OCI-LY3 (cell line): ENCODE results near the gene SAMD4B.

Experiments used
- H2AFZ ChIP-seq: fragments of 200-600, 300-600 bp; shearing (Covaris generic); 2 replicates; pipeline ENCODE4 v1.6.0; 2014; ENCODE audit warnings: antibody characterized with exemption, low read depth, low read length
- H3K27ac ChIP-seq: fragments of 200-600, 300-600 bp; sonication (generic); 2 replicates; pipeline ENCODE4 v1.5.1; 2014; ENCODE audit warnings: mild to moderate bottlenecking, low read length, moderate library complexity, mixed read lengths
- H3K27me3 ChIP-seq: fragments of 200-600, 300-600 bp; sonication (generic); 2 replicates; pipeline ENCODE4 v1.6.1; 2014; ENCODE audit warnings: low read depth, low read length, mixed read lengths
- H3K36me3 ChIP-seq: fragments of 200-600, 300-600 bp; sonication (generic); replicated peaks from 2 replicates; pipeline ENCODE3; 2014; ENCODE audit warnings: low read depth, low read length, mixed read lengths
- H3K4me1 ChIP-seq: fragments of 300-600, 200-600 bp; sonication (generic); 2 replicates; pipeline ENCODE4 v1.6.1; 2014; ENCODE audit warnings: low read length, mixed read lengths
- H3K4me2 ChIP-seq: fragments of 200-600, 300-600 bp; sonication (generic); 2 replicates; pipeline ENCODE4 v1.6.1; 2014; ENCODE audit warnings: low read length, mixed read lengths
- H3K4me3 ChIP-seq: fragments of 300-600, 200-600 bp; sonication (generic); 2 replicates; pipeline ENCODE4 v1.5.1; 2014; ENCODE audit warnings: antibody characterized with exemption, mild to moderate bottlenecking, low read length, moderate library complexity
- H3K79me2 ChIP-seq: fragments of 300-600, 200-600 bp; shearing (Covaris generic); 2 replicates; pipeline ENCODE4 v1.6.1; 2014; ENCODE audit warnings: mild to moderate bottlenecking, low read length, mixed read lengths
- H3K9ac ChIP-seq: fragments of 300-600, 200-600 bp; shearing (Covaris generic); 2 replicates; pipeline ENCODE4 v1.6.0; 2014; ENCODE audit warnings: mild to moderate bottlenecking, low read length, moderate library complexity
- H3K9me3 ChIP-seq: fragments of 200-600, 300-600 bp; shearing (Covaris generic); 2 replicates; pipeline ENCODE4 v1.6.1; 2014; ENCODE audit warnings: low read length, mixed read lengths; ENCODE audit not compliant: insufficient read depth
- H4K20me1 ChIP-seq: fragments of 200-600, 300-600 bp; sonication (generic); 2 replicates; pipeline ENCODE4 v1.6.1; 2016; ENCODE audit warnings: low read length, mixed read lengths; ENCODE audit not compliant: insufficient read depth
- EZH2phosphoT487 ChIP-seq: fragments of 200-600 bp; shearing (Covaris generic); IDR thresholded peaks from 2 replicates; pipeline ENCODE4 v1.6.1; 2018; ENCODE audit warnings: antibody characterized with exemption, mixed run types, low read depth
- TF ChIP-seq, protein P1 (sequence below): fragments of 200-600, 300-600 bp; sonication (generic); IDR thresholded peaks from 2 replicates; pipeline ENCODE4 v1.5.1; 2014; ENCODE audit warnings: antibody characterized with exemption, low read length, low read depth

Gene SAMD4B

GRCh38 chr19:39301021-39301420 lies 41.2 kb upstream of the SAMD4B start:
- Histone ChIP-seq H3K27ac (no peak overlapping the region), H3K4me2 (no peak overlapping the region), H4K20me1 (no peaks in the 10 kb centered on the region), H3K9ac (no peak overlapping the region), H3K4me3 (no peak overlapping the region), H3K36me3 (no peaks in the 10 kb centered on the region), H3K4me1 (no peaks in the 10 kb centered on the region), H3K79me2 (no peaks in the 10 kb centered on the region), H3K27me3 (no peaks in the 10 kb centered on the region), H2AFZ (no peak overlapping the region), H3K9me3 (no peaks in the 10 kb centered on the region)
- no peak for TF ChIP-seq EZH2phosphoT487

- no peak overlapping the region for H3K9ac ChIP-seq
- H3K4me2 ChIP-seq = no peak overlapping the region
- H3K9me3 ChIP-seq = no peaks in the 10 kb centered on the region
- no peaks in the 10 kb centered on the region for H3K36me3 ChIP-seq
- H4K20me1 ChIP-seq = no peaks in the 10 kb centered on the region
- no peak overlapping the region for H3K4me3 ChIP-seq
- TF ChIP-seq, protein P1, sequence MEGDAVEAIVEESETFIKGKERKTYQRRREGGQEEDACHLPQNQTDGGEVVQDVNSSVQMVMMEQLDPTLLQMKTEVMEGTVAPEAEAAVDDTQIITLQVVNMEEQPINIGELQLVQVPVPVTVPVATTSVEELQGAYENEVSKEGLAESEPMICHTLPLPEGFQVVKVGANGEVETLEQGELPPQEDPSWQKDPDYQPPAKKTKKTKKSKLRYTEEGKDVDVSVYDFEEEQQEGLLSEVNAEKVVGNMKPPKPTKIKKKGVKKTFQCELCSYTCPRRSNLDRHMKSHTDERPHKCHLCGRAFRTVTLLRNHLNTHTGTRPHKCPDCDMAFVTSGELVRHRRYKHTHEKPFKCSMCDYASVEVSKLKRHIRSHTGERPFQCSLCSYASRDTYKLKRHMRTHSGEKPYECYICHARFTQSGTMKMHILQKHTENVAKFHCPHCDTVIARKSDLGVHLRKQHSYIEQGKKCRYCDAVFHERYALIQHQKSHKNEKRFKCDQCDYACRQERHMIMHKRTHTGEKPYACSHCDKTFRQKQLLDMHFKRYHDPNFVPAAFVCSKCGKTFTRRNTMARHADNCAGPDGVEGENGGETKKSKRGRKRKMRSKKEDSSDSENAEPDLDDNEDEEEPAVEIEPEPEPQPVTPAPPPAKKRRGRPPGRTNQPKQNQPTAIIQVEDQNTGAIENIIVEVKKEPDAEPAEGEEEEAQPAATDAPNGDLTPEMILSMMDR = no peak
- TF ChIP-seq EZH2phosphoT487 = no peak
- H2AFZ ChIP-seq = no peak overlapping the region
- H3K4me1 ChIP-seq = no peaks in the 10 kb centered on the region
- H3K27me3 ChIP-seq = no peaks in the 10 kb centered on the region
- H3K27ac ChIP-seq = no peak overlapping the region
- H3K79me2 ChIP-seq = no peaks in the 10 kb centered on the region
These were observed 40.7 kb upstream of the SAMD4B start for GRCh38 chr19:39301562-39301961.

DNA sequence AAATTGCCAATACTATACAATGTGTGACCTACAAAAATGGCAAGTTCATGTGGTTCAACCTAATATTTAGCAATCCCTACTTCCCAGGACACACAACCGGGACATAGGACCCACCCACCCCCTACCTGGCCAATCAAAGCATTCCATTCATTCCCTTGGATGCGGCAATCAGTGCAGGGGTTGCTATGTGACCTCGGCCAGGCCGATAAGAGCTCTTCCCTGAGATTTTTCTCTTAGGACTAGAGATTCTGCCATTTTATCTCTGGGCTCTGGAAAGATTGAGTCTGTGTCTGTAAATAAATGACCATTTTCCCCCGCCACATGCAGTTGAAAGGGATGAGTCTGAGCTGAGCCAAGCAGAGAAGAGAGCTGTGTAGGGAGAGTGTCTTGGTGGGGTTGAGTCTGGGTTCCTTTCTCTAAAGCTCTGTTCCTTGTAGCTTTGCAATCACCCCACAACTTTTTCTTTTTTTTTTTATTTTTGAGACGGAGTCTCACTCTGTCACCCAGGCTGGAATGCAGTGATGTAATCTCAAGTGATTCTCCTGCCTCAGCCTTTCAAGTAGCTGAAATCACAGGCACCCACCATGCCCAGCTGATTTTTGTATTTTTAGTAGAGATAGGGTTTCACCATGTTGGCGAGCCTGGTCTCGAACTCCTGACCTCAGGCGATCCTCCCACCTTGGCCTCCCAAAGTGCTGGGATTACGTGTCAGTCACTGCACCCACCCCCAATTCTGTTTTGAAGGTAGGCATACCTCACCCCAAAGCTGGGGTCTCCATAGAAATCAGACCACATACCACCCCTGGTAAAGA lies 38.6 kb upstream of the SAMD4B start:
- H3K27ac ChIP-seq = no peak overlapping the region
- H2AFZ ChIP-seq = no peak overlapping the region
- H3K4me1 ChIP-seq = no peaks in the 10 kb centered on the region

DNA sequence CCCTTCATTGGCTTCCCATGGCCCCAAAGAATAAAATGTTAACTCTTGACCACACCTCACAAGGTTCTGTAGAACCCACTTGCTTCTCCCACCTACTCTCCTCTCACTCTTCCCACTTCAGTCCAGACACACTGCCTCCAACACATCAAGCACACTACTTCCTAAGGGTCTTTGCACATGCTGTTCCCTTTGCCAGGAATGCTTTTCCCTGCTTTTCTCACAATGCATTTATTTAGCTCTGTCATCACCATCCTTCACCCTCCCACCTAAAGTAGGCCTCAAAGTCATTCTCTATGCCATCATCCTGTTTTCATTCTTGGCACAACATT lies 38.1 kb upstream of the SAMD4B start:
- no peak for TF ChIP-seq EZH2phosphoT487
- TF ChIP-seq, protein P1 = no peak
- Histone ChIP-seq H4K20me1 (no peaks in the 10 kb centered on the region), H3K4me1 (no peaks in the 10 kb centered on the region), H3K9me3 (no peaks in the 10 kb centered on the region), H3K4me2 (no peak overlapping the region), H3K27me3 (no peaks in the 10 kb centered on the region), H3K36me3 (peaks cover 16% of the 10 kb centered on the region), H3K4me3 (no peak overlapping the region), H3K9ac (no peak overlapping the region), H3K79me2 (no peaks in the 10 kb centered on the region), H3K27ac (no peak overlapping the region), H2AFZ (no peak overlapping the region)

More for the DNA sequence above, 38.6 kb upstream of the SAMD4B start:
- Histone ChIP-seq H3K79me2 (no peaks in the 10 kb centered on the region), H4K20me1 (no peaks in the 10 kb centered on the region), H3K36me3 (peaks cover 12% of the 10 kb centered on the region), H3K4me3 (no peak overlapping the region), H3K9ac (no peak overlapping the region), H3K27me3 (no peaks in the 10 kb centered on the region), H3K9me3 (no peaks in the 10 kb centered on the region), H3K4me2 (no peak overlapping the region)
- TF ChIP-seq, protein P1 = no peak
- no peak for TF ChIP-seq EZH2phosphoT487
